NCI-H446 treated with DMSO at 0.1 percent for 48 hours (cell line): ENCODE results near the gene WDR82.

Source experiments
- DNase-seq: peaks from one replicate; lab custom pipeline; 2025; lab: John Stamatoyannopoulos, UW

WDR82 gene

GRCh38 chr3:52254608-52255007, 23.8 kb downstream of the WDR82 start:
- no peak for DNase-seq

GRCh38 chr3:52253314-52254304, 24.8 kb downstream of the WDR82 start:
- no peak for DNase-seq

- no peak for DNase-seq
Measured at GRCh38 chr3:52250122-52250521, 28.3 kb downstream of the WDR82 start.

GRCh38 chr3:52249683-52250082, 28.8 kb downstream of the WDR82 start:
- no peak for DNase-seq

- no peak for DNase-seq
Measured at GRCh38 chr3:52248816-52249547, 29.5 kb downstream of the WDR82 start.

GRCh38 chr3:52248165-52248541, 30.3 kb downstream of the WDR82 start:
- no peak for DNase-seq

- DNase-seq: no peak
Measured at GRCh38 chr3:52247409-52248164, 30.9 kb downstream of the WDR82 start.

- DNase-seq: no peak
Measured at GRCh38 chr3:52246728-52247408, 31.6 kb downstream of the WDR82 start.

- DNase-seq: no peak
Measured at GRCh38 chr3:52246264-52246620, 32.2 kb downstream of the WDR82 start.

GRCh38 chr3:52245322-52246263, 32.9 kb downstream of the WDR82 start, which contains the start of gene PPM1M:
Gene PPM1M, plus strand, starts transcription at chr3:52245759. Its CDS starts 66 bp downstream, at chr3:52245825.
- DNase-seq: no peak

- no peak for DNase-seq
Measured at GRCh38 chr3:52243791-52244628, 34.4 kb downstream of the WDR82 start.

GRCh38 chr3:52242039-52242438, 36.4 kb downstream of the WDR82 start:
- DNase-seq: no peak

GRCh38 chr3:52240886-52241370, 37.5 kb downstream of the WDR82 start:
- no peak for DNase-seq

GRCh38 chr3:52240059-52240885, 38.2 kb downstream of the WDR82 start:
- peak; percentile 69 for DNase-seq

- peak; percentile 24 for DNase-seq
Measured at GRCh38 chr3:52238761-52239701, 39.4 kb downstream of the WDR82 start, which contains the start of gene TWF2. Gene TWF2, minus strand, starts transcription at chr3:52239158. Its CDS starts 142 bp downstream, at chr3:52239016.

- no peak for DNase-seq
Measured at GRCh38 chr3:52238193-52238760, 40.2 kb downstream of the WDR82 start.

GRCh38 chr3:52237657-52238172, 40.7 kb downstream of the WDR82 start:
- DNase-seq: peak; percentile 53
